Measurements from ENCODE around the gene CSMD2. TPM values are rescaled to one million over a fixed set of nuclear protein-coding genes. Genes with fewer than 3 reads are reported as not detected.
A peak's percentile ranks its signal among the peaks of the same experiment; 100 is the strongest.

The CSMD2 gene
- total RNA-seq, 6 experiments from 2014 or later: under 0.01 to 0.19 (median 0.09) TPM; not detected in 1

DNA sequence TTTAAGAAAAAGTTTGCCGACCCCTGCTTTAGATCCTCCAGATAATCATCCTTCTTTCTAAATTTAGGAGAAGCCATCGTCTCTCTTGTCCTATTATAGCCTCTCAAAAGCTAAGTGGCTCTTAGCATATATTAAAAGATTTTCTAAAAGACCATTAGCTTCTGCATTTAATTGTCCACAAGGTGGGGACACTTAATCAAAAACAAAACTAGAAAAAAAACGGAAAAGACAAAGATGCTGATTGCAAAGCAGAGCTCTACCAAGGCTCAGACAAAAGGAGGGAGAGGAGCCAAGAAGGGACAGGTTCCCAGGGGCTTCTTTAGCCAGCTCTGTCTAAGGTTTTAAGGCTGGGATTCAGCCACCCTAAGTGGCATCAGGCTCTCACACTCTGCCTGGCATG is 429.4 kb downstream of the CSMD2 start:
- no peaks in the 10 kb centered on the region for H3K36me3 ChIP-seq
- H3K27me3 ChIP-seq: no peaks in the 10 kb centered on the region
- no peaks in the 10 kb centered on the region for H3K9me3 ChIP-seq
- no peak for TF ChIP-seq POLR2A (IDR thresholded peaks at IDR 0.05)
- TF ChIP-seq, protein P1, sequence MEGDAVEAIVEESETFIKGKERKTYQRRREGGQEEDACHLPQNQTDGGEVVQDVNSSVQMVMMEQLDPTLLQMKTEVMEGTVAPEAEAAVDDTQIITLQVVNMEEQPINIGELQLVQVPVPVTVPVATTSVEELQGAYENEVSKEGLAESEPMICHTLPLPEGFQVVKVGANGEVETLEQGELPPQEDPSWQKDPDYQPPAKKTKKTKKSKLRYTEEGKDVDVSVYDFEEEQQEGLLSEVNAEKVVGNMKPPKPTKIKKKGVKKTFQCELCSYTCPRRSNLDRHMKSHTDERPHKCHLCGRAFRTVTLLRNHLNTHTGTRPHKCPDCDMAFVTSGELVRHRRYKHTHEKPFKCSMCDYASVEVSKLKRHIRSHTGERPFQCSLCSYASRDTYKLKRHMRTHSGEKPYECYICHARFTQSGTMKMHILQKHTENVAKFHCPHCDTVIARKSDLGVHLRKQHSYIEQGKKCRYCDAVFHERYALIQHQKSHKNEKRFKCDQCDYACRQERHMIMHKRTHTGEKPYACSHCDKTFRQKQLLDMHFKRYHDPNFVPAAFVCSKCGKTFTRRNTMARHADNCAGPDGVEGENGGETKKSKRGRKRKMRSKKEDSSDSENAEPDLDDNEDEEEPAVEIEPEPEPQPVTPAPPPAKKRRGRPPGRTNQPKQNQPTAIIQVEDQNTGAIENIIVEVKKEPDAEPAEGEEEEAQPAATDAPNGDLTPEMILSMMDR (IDR thresholded peaks at IDR 0.05): peak; percentile 20 to 35 (median 30)
- WGBS (ENCODE audit: insufficient coverage, low coverage, low lambda C conversion rate, missing lambda C conversion rate): 14% methylated on average over 3 of the region's 3 CpGs
- no peak overlapping the region for H3K4me3 ChIP-seq
- intact Hi-C loops (cut with DNase I): loop anchor here in 1 of 2 donors (5.0 kb wide), 1 partner anchor 277 kb away; no protein-coding TSS in a partner anchor
- H3K27ac ChIP-seq: no peak overlapping the region
- DNase-seq (no peak), ATAC-seq (no peak)
- no peaks in the 10 kb centered on the region for H3K4me1 ChIP-seq

DNA sequence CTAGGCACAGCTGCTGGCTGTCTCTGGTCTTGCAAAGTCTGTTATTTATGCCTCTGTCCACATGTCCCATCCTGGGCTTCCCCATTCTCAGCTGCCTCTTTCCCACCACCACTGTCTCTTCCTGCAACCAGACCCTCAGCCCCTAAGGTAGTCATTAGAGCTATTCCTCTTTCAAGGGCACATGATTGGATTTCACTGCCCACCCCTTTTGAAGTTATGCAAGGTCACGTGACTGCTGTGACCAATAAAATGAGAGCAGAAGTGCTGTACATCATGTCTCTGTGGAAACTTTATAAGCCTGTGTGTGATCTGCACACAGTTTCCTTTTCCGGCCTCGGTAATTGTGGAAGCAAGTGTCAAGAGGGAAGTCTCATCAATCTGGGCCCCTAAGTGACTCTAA is 437.7 kb downstream of the CSMD2 start:
- TF ChIP-seq, protein P1 (IDR thresholded peaks at IDR 0.05): no peak
- no peak for TF ChIP-seq POLR2A (IDR thresholded peaks at IDR 0.05)
- no peak for ATAC-seq
- H3K27me3 ChIP-seq: no peaks in the 10 kb centered on the region
- H3K4me1 ChIP-seq: no peaks in the 10 kb centered on the region
- no peak overlapping the region for H3K27ac ChIP-seq
- intact Hi-C loops (cut with DNase I): no loop called here
- H3K36me3 ChIP-seq: no peaks in the 10 kb centered on the region
- 53% methylated on average over 3 of the region's 3 CpGs for WGBS (ENCODE audit: insufficient coverage, low coverage, low lambda C conversion rate, missing lambda C conversion rate)
- DNase-seq: no peak
- no peaks in the 10 kb centered on the region for H3K9me3 ChIP-seq
- H3K4me3 ChIP-seq: no peak overlapping the region

DNA sequence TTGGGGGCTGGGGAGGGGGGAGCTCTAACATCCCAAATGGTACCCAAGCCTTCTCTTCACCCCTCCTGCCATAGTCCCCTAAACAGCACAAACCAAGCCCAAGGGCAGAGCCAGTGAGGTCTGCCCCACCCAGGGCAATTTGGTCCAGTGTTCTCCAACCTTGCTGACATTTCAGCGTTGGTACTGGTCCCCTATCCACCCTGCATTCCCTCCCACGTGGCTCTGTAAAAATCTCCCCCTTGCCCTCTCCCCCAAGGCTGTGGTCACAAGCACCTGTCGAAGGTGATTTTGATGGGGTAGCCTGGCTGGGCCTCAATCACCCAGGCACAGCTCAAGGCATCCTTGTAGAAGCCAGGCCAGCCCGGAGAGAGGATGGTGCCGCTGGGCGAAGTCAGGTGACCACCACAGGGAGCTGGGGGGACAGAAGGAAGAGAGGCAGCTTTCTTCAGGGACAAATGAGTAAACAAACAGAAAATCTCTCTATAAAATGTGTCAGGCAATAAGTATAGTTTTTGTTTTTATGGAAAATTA is 438.7 kb downstream of the CSMD2 start:
- Histone ChIP-seq H3K36me3 (no peaks in the 10 kb centered on the region), H3K9me3 (no peaks in the 10 kb centered on the region), H3K27me3 (no peaks in the 10 kb centered on the region), H3K4me3 (no peak overlapping the region), H3K4me1 (no peaks in the 10 kb centered on the region), H3K27ac (no peak overlapping the region)
- ATAC-seq: no peak
- DNase-seq: no peak
- 48% methylated on average over 6 of the region's 6 CpGs for WGBS (ENCODE audit: insufficient coverage, low coverage, low lambda C conversion rate, missing lambda C conversion rate)
- intact Hi-C loops (cut with DNase I): no loop called here
- TF ChIP-seq POLR2A (IDR thresholded peaks at IDR 0.05): no peak
- TF ChIP-seq, protein P1 (IDR thresholded peaks at IDR 0.05): no peak

DNA sequence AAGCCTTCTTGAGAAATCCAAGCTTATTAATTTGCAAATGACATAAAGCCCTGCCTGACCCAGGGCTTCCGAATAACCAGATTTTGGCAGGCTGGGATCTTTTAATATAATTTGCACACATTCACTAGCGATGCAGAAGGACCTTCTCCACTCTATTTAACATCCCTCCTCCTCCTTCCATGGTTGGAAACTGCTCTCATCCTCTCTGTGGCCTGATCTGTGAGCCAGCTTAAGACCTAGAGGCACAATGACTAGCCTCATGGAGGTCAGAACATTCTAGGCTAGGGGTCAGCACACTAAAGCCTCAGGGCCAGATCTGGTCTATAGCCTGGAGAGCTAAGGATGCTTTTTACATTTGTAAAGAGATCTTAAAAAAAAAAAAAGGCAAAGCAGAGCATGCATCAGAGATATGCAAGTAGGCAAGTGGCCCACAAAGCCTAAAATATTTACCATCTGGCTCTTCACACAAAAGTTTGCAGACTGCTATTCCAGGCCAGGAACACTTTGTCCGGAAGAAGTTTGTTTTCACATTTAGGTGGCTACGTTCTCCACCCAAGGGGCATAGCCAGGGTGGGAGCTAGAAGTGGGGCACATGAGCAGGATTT is 439.4 kb downstream of the CSMD2 start:
- no peaks in the 10 kb centered on the region for H3K27me3 ChIP-seq
- H3K4me3 ChIP-seq: no peak overlapping the region
- TF ChIP-seq, protein P1 (IDR thresholded peaks at IDR 0.05): no peak
- H3K27ac ChIP-seq: no peak overlapping the region
- no peaks in the 10 kb centered on the region for H3K4me1 ChIP-seq
- no peaks in the 10 kb centered on the region for H3K36me3 ChIP-seq
- no peak for ATAC-seq
- no peak for DNase-seq
- 70% methylated on average over 4 of the region's 4 CpGs for WGBS (ENCODE audit: insufficient coverage, low coverage, low lambda C conversion rate, missing lambda C conversion rate)
- intact Hi-C loops (cut with DNase I): no loop called here
- H3K9me3 ChIP-seq: no peaks in the 10 kb centered on the region
